Effector memory CD4-positive, alpha-beta T cell (primary cell): ENCODE measurements around the gene PCDHB16.
"Not testable (repeated sequence)": the region's sequence is repeated elsewhere in the genome, so short reads cannot be mapped to it uniquely, and the experiment has no call there.

Experiments
- DNase-seq, 3 donors: peaks; one replicate each; pipeline ENCODE4 v3.0.0-alpha.2; 2020
- H3K27ac ChIP-seq: 2 replicates; pipeline ENCODE4 v1.7.0; 2013; ENCODE audit warnings: mild to moderate bottlenecking, low read length, moderate library complexity; ENCODE audit not compliant: insufficient read depth, poor library complexity, severe bottlenecking
- H3K27me3 ChIP-seq: replicated peaks from 2 replicates; pipeline ENCODE4 v1.7.0; 2013; ENCODE audit warnings: mild to moderate bottlenecking, low read length; ENCODE audit not compliant: insufficient read depth, control insufficient read depth, poor library complexity, severe bottlenecking
- H3K36me3 ChIP-seq: 2 replicates; pipeline ENCODE4 v1.7.0; 2013; ENCODE audit warnings: mild to moderate bottlenecking, low read length, moderate library complexity; ENCODE audit not compliant: control insufficient read depth, insufficient read depth
- H3K4me1 ChIP-seq: 2 replicates; pipeline ENCODE4 v1.7.0; 2013; ENCODE audit warnings: low read length, mild to moderate bottlenecking; ENCODE audit not compliant: control insufficient read depth, insufficient read depth, poor library complexity, severe bottlenecking
- H3K4me3 ChIP-seq: 2 replicates; pipeline ENCODE4 v1.7.0; 2013; ENCODE audit warnings: low read length, low read depth, mild to moderate bottlenecking; ENCODE audit not compliant: insufficient read depth, poor library complexity, severe bottlenecking
- H3K9me3 ChIP-seq: 2 replicates; pipeline ENCODE4 v1.7.0; 2013; ENCODE audit warnings: mild to moderate bottlenecking, low read length, moderate library complexity; ENCODE audit not compliant: control insufficient read depth

The PCDHB16 gene

DNA sequence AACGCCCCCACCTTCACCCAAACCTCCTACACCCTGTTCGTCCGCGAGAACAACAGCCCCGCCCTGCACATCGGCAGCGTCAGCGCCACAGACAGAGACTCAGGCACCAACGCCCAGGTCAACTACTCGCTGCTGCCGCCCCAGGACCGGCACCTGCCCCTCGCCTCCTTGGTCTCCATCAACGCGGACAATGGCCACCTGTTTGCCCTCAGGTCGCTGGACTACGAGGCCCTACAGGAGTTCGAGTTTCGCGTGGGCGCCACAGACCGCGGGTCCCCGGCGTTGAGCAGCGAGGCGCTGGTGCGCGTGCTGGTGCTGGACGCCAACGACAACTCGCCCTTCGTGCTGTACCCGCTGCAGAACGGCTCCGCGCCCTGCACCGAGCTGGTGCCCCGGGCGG, 42.7 kb downstream of the PCDHB16 start:
- DNase-seq, H3K9me3 ChIP-seq, H3K27ac ChIP-seq, H3K4me3 ChIP-seq, H3K4me1 ChIP-seq, H3K36me3 ChIP-seq: not testable (repeated sequence)
- H3K27me3 ChIP-seq = peaks cover 11% of the 10 kb centered on the region

DNA sequence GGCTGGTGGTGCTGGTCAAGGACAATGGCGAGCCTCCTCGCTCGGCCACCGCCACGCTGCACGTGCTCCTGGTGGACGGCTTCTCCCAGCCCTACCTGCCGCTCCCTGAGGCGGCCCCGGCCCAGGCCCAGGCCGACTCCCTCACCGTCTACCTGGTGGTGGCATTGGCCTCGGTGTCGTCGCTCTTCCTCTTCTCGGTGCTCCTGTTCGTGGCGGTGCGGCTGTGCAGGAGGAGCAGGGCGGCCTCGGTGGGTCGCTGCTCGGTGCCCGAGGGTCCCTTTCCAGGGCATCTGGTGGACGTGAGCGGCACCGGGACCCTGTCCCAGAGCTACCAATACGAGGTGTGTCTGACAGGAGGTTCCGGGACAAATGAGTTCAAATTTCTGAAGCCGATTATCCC, 43.2 kb downstream of the PCDHB16 start:
- not testable (repeated sequence) for H3K4me3 ChIP-seq, H3K9me3 ChIP-seq, H3K27ac ChIP-seq, H3K4me1 ChIP-seq, DNase-seq, H3K36me3 ChIP-seq
- H3K27me3 ChIP-seq = peaks cover 11% of the 10 kb centered on the region

DNA sequence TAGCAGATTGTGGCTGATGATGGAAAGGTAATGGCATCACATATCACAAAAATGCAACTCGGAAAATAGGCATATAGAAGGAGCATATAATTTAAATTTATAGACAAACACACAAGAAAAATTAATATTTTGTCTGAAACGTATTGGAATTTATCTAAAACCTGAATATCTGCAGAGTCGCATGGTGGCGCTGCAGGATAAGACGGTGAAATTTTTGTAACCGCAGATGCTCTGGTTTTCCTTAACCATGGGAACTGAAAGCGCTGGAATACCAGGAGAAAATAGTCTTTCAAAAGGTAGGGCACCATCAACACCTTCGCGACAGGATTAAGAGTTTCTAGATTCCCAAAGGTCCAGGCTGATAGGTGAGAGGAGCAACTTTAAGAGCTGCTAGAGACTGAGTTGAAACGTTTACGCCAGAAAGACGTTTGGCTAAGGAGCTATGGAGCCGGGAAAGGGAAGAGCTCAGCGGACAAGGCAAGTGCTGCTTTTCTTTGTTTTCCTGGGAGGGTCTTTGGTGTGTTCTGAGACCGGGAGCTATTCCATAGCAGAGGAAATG, 52.0 kb downstream of the PCDHB16 start:
- no peaks in the 10 kb centered on the region for H3K4me1 ChIP-seq
- H3K9me3 ChIP-seq = peaks cover 14% of the 10 kb centered on the region
- no peak overlapping the region for H3K4me3 ChIP-seq

More for the DNA sequence above, 52.0 kb downstream of the PCDHB16 start:
- H3K27me3 ChIP-seq = no peaks in the 10 kb centered on the region
- no peak overlapping the region for H3K27ac ChIP-seq
- DNase-seq = no peak
- no peaks in the 10 kb centered on the region for H3K36me3 ChIP-seq
